NB4 (cell line): ENCODE measurements around the gene MAML2.

Experiments
- MYC ChIP-seq: IDR thresholded peaks from 2 replicates; pipeline ENCODE4 v1.6.1; 2011; ENCODE audit warnings: low read depth, low read length
- POLR2A ChIP-seq: IDR thresholded peaks from 2 replicates; pipeline ENCODE4 v1.6.1; 2011; ENCODE audit warnings: mild to moderate bottlenecking; ENCODE audit not compliant: insufficient read length; ENCODE audit errors: extremely low read depth
- TF ChIP-seq, protein P1 (sequence below): IDR thresholded peaks from one replicate; pipeline ENCODE4 v1.5.1; 2012; ENCODE audit warnings: low read depth, low read length
- TF ChIP-seq, protein P2 (sequence below): IDR thresholded peaks from 2 replicates; pipeline ENCODE4 v1.6.1; 2011; ENCODE audit warnings: low read depth, low read length

DNA sequence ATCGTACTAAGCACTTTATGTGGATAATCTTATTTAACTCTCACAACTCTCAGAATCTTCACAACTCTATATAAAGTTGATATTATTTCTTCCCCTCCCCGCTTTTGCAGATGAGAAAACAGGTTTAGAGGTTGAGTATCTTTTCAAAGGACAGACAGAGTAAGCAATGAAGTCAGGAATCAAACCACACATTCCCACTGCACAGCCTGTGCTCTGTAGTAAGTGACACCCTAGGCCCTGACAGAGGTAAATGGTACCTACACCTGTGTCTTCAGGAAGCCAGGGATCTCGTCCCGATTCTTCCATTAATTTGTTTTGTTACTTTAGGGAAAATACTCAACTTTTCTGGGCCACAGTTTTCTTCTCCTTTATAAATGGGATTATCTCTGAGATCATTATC lies 246.6 kb downstream of the MAML2 start:
- TF ChIP-seq, protein P1, sequence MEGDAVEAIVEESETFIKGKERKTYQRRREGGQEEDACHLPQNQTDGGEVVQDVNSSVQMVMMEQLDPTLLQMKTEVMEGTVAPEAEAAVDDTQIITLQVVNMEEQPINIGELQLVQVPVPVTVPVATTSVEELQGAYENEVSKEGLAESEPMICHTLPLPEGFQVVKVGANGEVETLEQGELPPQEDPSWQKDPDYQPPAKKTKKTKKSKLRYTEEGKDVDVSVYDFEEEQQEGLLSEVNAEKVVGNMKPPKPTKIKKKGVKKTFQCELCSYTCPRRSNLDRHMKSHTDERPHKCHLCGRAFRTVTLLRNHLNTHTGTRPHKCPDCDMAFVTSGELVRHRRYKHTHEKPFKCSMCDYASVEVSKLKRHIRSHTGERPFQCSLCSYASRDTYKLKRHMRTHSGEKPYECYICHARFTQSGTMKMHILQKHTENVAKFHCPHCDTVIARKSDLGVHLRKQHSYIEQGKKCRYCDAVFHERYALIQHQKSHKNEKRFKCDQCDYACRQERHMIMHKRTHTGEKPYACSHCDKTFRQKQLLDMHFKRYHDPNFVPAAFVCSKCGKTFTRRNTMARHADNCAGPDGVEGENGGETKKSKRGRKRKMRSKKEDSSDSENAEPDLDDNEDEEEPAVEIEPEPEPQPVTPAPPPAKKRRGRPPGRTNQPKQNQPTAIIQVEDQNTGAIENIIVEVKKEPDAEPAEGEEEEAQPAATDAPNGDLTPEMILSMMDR = no peak
- no peak for TF ChIP-seq POLR2A
- no peak for TF ChIP-seq MYC
- TF ChIP-seq, protein P2, sequence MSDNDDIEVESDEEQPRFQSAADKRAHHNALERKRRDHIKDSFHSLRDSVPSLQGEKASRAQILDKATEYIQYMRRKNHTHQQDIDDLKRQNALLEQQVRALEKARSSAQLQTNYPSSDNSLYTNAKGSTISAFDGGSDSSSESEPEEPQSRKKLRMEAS = no peak
